IMR-90 (cell line): Measurements from ENCODE around the gene SLCO2B1. TPM values are rescaled to one million over a fixed set of nuclear protein-coding genes. Genes with fewer than 3 reads are reported as not detected.

Source experiments
- ATAC-seq: fragments of 200-7000 bp; cut with Tn5 transposase; 2 replicates; pipeline ENCODE4 v1.9.1; 2020; ENCODE audit warnings: low read depth, mild to moderate bottlenecking, moderate library complexity
- BruUV-seq: library from RNA; stranded (reverse); fragments of 400-500 nt; replicated peaks from 2 replicates; lab custom pipeline; 2021; lab: Mats Ljungman, UMichigan
- CTCF ChIA-PET: fragments of 300-600 bp; formaldehyde crosslinking; extraction: SDS; loops from one replicate; lab custom pipeline; 2021; ENCODE audit warnings: antibody characterized with exemption; lab: Yijun Ruan, JAX
- POLR2A ChIA-PET: fragments of 300-600 bp; sonication (Branson Sonifier 250); formaldehyde crosslinking; loops from one replicate; lab custom pipeline; 2022; ENCODE audit warnings: antibody characterized with exemption; ENCODE audit not compliant: unreplicated experiment; lab: Charles Lee
- DNase-seq: peaks from one replicate; pipeline ENCODE4 v3.0.0; 2013
- H2AFZ ChIP-seq: replicated peaks from 2 replicates; pipeline ENCODE3; 2013; ENCODE audit warnings: low read length, mild to moderate bottlenecking; ENCODE audit not compliant: poor library complexity
- H2AK5ac ChIP-seq: 2 replicates; pipeline ENCODE4 v1.6.1; 2013; ENCODE audit warnings: low read depth, low read length, inconsistent platforms
- H2AK9ac ChIP-seq: replicated peaks from 2 replicates; pipeline ENCODE3; 2013; ENCODE audit warnings: mild to moderate bottlenecking, low read depth, low read length, moderate library complexity; ENCODE audit not compliant: poor library complexity
- H2BK120ac ChIP-seq: 2 replicates; pipeline ENCODE4 v1.6.1; 2013; ENCODE audit warnings: low read depth, low read length, inconsistent platforms
- H2BK15ac ChIP-seq: 3 replicates; pipeline ENCODE4 v1.6.1; 2013; ENCODE audit warnings: low read depth, low read length, inconsistent platforms
- H2BK20ac ChIP-seq: 2 replicates; pipeline ENCODE4 v1.6.1; 2013; ENCODE audit warnings: low read depth, mild to moderate bottlenecking, inconsistent platforms, low read length, moderate library complexity
- H2BK5ac ChIP-seq: 2 replicates; pipeline ENCODE4 v1.6.1; 2013; ENCODE audit warnings: mild to moderate bottlenecking, low read depth, low read length, inconsistent platforms; ENCODE audit not compliant: poor library complexity, severe bottlenecking
- H3K14ac ChIP-seq: replicated peaks from 2 replicates; pipeline ENCODE4 v1.6.1; 2013; ENCODE audit warnings: low read depth, low read length, inconsistent platforms
- H3K18ac ChIP-seq: 2 replicates; pipeline ENCODE4 v1.6.1; 2013; ENCODE audit warnings: low read depth, low read length, control low read depth
- H3K23ac ChIP-seq: 2 replicates; pipeline ENCODE4 v1.6.1; 2013; ENCODE audit warnings: low read depth, low read length, inconsistent platforms
- H3K27ac ChIP-seq: 2 replicates; pipeline ENCODE4 v1.5.1; 2013; ENCODE audit warnings: mild to moderate bottlenecking, control low read depth, low read length; ENCODE audit not compliant: insufficient read depth
- H3K27me3 ChIP-seq: 2 replicates; pipeline ENCODE4 v1.6.1; 2013; ENCODE audit warnings: low read length; ENCODE audit not compliant: control insufficient read depth, insufficient read depth
- H3K36me3 ChIP-seq: 2 replicates; pipeline ENCODE4 v1.6.1; 2013; ENCODE audit warnings: low read length, mixed read lengths; ENCODE audit not compliant: control insufficient read depth, insufficient read depth
- H3K4ac ChIP-seq: 2 replicates; pipeline ENCODE4 v1.6.1; 2013; ENCODE audit warnings: low read depth, low read length, inconsistent platforms
- H3K4me1 ChIP-seq: 2 replicates; pipeline ENCODE4 v1.6.1; 2013; ENCODE audit warnings: low read length, mixed read lengths; ENCODE audit not compliant: control insufficient read depth, insufficient read depth
- H3K4me2 ChIP-seq: 2 replicates; pipeline ENCODE4 v1.6.1; 2013; ENCODE audit warnings: low read depth, mild to moderate bottlenecking, control low read depth, low read length, moderate library complexity
- H3K4me3 ChIP-seq: 2 replicates; pipeline ENCODE4 v1.5.1; 2013; ENCODE audit warnings: low read depth, mild to moderate bottlenecking, control low read depth, low read length, moderate library complexity; ENCODE audit not compliant: insufficient read depth
- H3K56ac ChIP-seq: 2 replicates; pipeline ENCODE4 v1.6.1; 2013; ENCODE audit warnings: low read length, inconsistent platforms; ENCODE audit not compliant: insufficient read depth; ENCODE audit errors: extremely low read depth
- H3K79me1 ChIP-seq, 2 experiments: 2 replicates each; pipeline ENCODE4 v1.6.1; 2013; ENCODE audit warnings: low read length in 2 of 2, inconsistent platforms in 1 of 2, low read depth in 1 of 2
- H3K9ac ChIP-seq: 2 replicates; pipeline ENCODE4 v1.6.1; 2013; ENCODE audit warnings: low read depth, low read length, control low read depth
- H3K9me1 ChIP-seq: 2 replicates; pipeline ENCODE4 v1.6.1; 2013; ENCODE audit warnings: low read length, inconsistent platforms; ENCODE audit not compliant: insufficient read depth
- H3K9me3 ChIP-seq: 2 replicates; pipeline ENCODE4 v1.6.1; 2013; ENCODE audit warnings: low read length; ENCODE audit not compliant: control insufficient read depth, insufficient read depth
- H4K20me1 ChIP-seq: 2 replicates; pipeline ENCODE4 v1.6.1; 2013; ENCODE audit warnings: low read length, inconsistent platforms; ENCODE audit not compliant: insufficient read depth
- H4K5ac ChIP-seq: 2 replicates; pipeline ENCODE4 v1.6.1; 2013; ENCODE audit warnings: mild to moderate bottlenecking, low read depth, low read length, control low read depth
- H4K8ac ChIP-seq, 2 experiments: 2 replicates each; pipeline ENCODE4 v1.6.1; 2013; ENCODE audit warnings: low read depth in 2 of 2, low read length in 2 of 2, control low read depth in 1 of 2, inconsistent platforms in 1 of 2
- H4K91ac ChIP-seq: 2 replicates; pipeline ENCODE4 v1.6.1; 2013; ENCODE audit warnings: low read depth, low read length, inconsistent platforms; ENCODE audit not compliant: insufficient read depth
- CHD1 ChIP-seq: IDR thresholded peaks from 2 replicates; pipeline ENCODE4 v1.6.1; 2012; ENCODE audit warnings: low read depth, low read length, improper control_type of control experiment
- FOS ChIP-seq: fragments of 150-350 bp; IDR thresholded peaks from 2 replicates; pipeline ENCODE4 v1.6.1; 2016; ENCODE audit warnings: low read depth, low read length
- MAZ ChIP-seq: IDR thresholded peaks from 2 replicates; pipeline ENCODE4 v1.6.1; 2012; ENCODE audit warnings: low read depth, mild to moderate bottlenecking, low read length, improper control_type of control experiment, moderate library complexity, borderline replicate concordance
- MXI1 ChIP-seq: IDR thresholded peaks from 2 replicates; pipeline ENCODE4 v1.6.1; 2012; ENCODE audit warnings: low read depth, mild to moderate bottlenecking, low read length, moderate library complexity, borderline replicate concordance
- NFE2L2 ChIP-seq: fragments of 150-350 bp; IDR thresholded peaks from 2 replicates; pipeline ENCODE4 v1.6.1; 2016; ENCODE audit warnings: low read depth, mild to moderate bottlenecking, low read length
- POLR2A ChIP-seq: IDR thresholded peaks from 2 replicates; pipeline ENCODE4 v1.6.1; 2012; ENCODE audit warnings: mild to moderate bottlenecking, low read depth, low read length
- RAD21 ChIP-seq: IDR thresholded peaks from 2 replicates; pipeline ENCODE4 v1.6.1; 2012; ENCODE audit warnings: low read length, improper control_type of control experiment
- RCOR1 ChIP-seq: IDR thresholded peaks from 2 replicates; pipeline ENCODE4 v1.6.1; 2012; ENCODE audit warnings: mild to moderate bottlenecking, low read length, improper control_type of control experiment; ENCODE audit not compliant: insufficient replicate concordance
- SMC3 ChIP-seq: fragments of 150-350 bp; IDR thresholded peaks from 2 replicates; pipeline ENCODE4 v1.6.1; 2016; ENCODE audit warnings: low read depth, mild to moderate bottlenecking, antibody characterized with exemption, low read length, moderate library complexity
- WGBS, 2 experiments: methylation state at CpG; one replicate each; pipeline versions ENCODE4 v1.1.5 to v1.1.7; 2013; ENCODE audit warnings: missing lambda C conversion rate in 2 of 2; ENCODE audit not compliant: insufficient read length in 1 of 2; ENCODE audit errors: extremely low coverage in 2 of 2; 5-methylcytosine and 5-hydroxymethylcytosine counted together
- dilution Hi-C: fragments of 300-500 bp; cut with HindIII; formaldehyde crosslinking; loops from one replicate; pipeline ENCODE4 v1.14.3; 2018; ENCODE audit warnings: low sequenced_read_pairs; ENCODE audit not compliant: unreplicated experiment
- in situ Hi-C: fragments of 300-500 bp; cut with MboI; formaldehyde crosslinking; loops from 3 replicates; pipeline ENCODE4 v1.14.3; 2019; ENCODE audit warnings: low sequenced_read_pairs, inconsistent platforms, mixed read lengths
- intact Hi-C: fragments of 100-400 bp; cut with micrococcal nuclease; formaldehyde crosslinking; loops from 2 replicates; pipeline ENCODE4 v1.10.0; 2022
- polyA plus RNA-seq, 3 experiments: library from polyadenylated mRNA; depleted of rRNA; stranded (reverse); fragments of >200 nt; gene quantifications; 2 replicates each; pipeline ENCODE4 v1.2.3, GENCODE V29; 2012; ENCODE audit warnings: low replicate concordance in 1 of 3
- total RNA-seq: library from RNA; depleted of rRNA; stranded (reverse); fragments of >200 nt; gene quantifications from 2 replicates; pipeline ENCODE4 v1.2.3, GENCODE V29; 2012
- TF ChIP-seq, protein P1 (sequence below): conservative IDR thresholded peaks from 2 replicates; pipeline ENCODE4 v1.5.1; 2012; ENCODE audit warnings: mild to moderate bottlenecking, low read depth, low read length, improper control_type of control experiment

The SLCO2B1 gene
- total and polyA plus RNA-seq, 2 of the 4 experiments (the other 2 are of a cell fraction), result not detected

GRCh38 chr11:75204685-75205563 lies 54.0 kb downstream of the SLCO2B1 start:
- peak; percentile 77 for DNase-seq
- Histone ChIP-seq H2AK9ac (peak overlapping the region; percentile 57), H2BK15ac (no peak overlapping the region), H3K27me3 (peaks cover 50% of the 10 kb centered on the region), H4K8ac (no peak overlapping the region), H3K9ac (no peak overlapping the region), H3K36me3 (no peaks in the 10 kb centered on the region), H2BK20ac (no peak overlapping the region), H3K9me1 (no peaks in the 10 kb centered on the region), H3K79me1 (no peaks in the 10 kb centered on the region), H2AFZ (peak overlapping the region; percentile 3), H3K56ac (no peak overlapping the region), H3K18ac (no peak overlapping the region), H3K27ac (no peak overlapping the region), H4K91ac (no peak overlapping the region), H3K4ac (no peak overlapping the region), H2BK5ac (no peak overlapping the region), H4K5ac (no peak overlapping the region), H2AK5ac (no peak overlapping the region), H3K14ac (no peak overlapping the region), H3K4me2 (no peak overlapping the region), H3K4me1 (no peaks in the 10 kb centered on the region), H3K4me3 (no peak overlapping the region), H3K9me3 (no peaks in the 10 kb centered on the region), H4K20me1 (no peaks in the 10 kb centered on the region), H3K23ac (no peak overlapping the region), H2BK120ac (no peak overlapping the region)
- TF ChIP-seq NFE2L2 (no peak), FOS (no peak), RCOR1 (no peak), SMC3 (peak; percentile 89), CHD1 (no peak), MXI1 (no peak), MAZ (peak; percentile 58; the same call in 1 of the 2 replicates), POLR2A (no peak), RAD21 (peak; percentile 85)
- TF ChIP-seq, protein P1, sequence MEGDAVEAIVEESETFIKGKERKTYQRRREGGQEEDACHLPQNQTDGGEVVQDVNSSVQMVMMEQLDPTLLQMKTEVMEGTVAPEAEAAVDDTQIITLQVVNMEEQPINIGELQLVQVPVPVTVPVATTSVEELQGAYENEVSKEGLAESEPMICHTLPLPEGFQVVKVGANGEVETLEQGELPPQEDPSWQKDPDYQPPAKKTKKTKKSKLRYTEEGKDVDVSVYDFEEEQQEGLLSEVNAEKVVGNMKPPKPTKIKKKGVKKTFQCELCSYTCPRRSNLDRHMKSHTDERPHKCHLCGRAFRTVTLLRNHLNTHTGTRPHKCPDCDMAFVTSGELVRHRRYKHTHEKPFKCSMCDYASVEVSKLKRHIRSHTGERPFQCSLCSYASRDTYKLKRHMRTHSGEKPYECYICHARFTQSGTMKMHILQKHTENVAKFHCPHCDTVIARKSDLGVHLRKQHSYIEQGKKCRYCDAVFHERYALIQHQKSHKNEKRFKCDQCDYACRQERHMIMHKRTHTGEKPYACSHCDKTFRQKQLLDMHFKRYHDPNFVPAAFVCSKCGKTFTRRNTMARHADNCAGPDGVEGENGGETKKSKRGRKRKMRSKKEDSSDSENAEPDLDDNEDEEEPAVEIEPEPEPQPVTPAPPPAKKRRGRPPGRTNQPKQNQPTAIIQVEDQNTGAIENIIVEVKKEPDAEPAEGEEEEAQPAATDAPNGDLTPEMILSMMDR, result peak; percentile 87
- BruUV-seq, result no TSS peak
- peak; percentile 100 for ATAC-seq
- dilution Hi-C loops, result no loop called here
- intact Hi-C loops, result loop anchor here (1.0 to 2.0 kb wide), 4 partner anchors 61 to 276 kb away; no protein-coding TSS in a partner anchor
- in situ Hi-C loops, result loop anchor here (5.0 kb wide), 2 partner anchors 58 to 183 kb away; no protein-coding TSS in a partner anchor
- ChIA-PET CTCF (interaction anchor here (0.6 to 2.4 kb wide), 16 partner anchors 10 to 276 kb away, joined by 3 to 43 read pairs (median 6); partner anchors contain the start of gene SLCO2B1), POLR2A (interaction anchor here (0.5 kb wide), 2 partner anchors 58 to 87 kb away, joined by 3 read pairs; no protein-coding TSS in a partner anchor)
- 0% methylated on average over 1 of the region's 9 CpGs; no CpG with 5 or more reads in 1 of the 2 experiments for WGBS, 2 experiments
